IPS-11a (cell line): ENCODE measurements around the gene ZNF280C.
"Not testable (repeated sequence)": the region's sequence is repeated elsewhere in the genome, so short reads cannot be mapped to it uniquely, and the experiment has no call there.

ENCODE experiments used
- H3K4me3 ChIP-seq: one replicate; pipeline ENCODE4 v1.5.1; 2013; ENCODE audit warnings: low read depth, low read length, control low read depth

The ZNF280C gene

GRCh38 chrX:130261296-130261893 is 7.3 kb downstream of the ZNF280C start:
- H3K4me3 ChIP-seq = no peak overlapping the region

- H3K4me3 ChIP-seq = no peak overlapping the region
Observed at GRCh38 chrX:130260316-130260715, 8.4 kb downstream of the ZNF280C start.

GRCh38 chrX:130253916-130254315 is 14.8 kb downstream of the ZNF280C start:
- H3K4me3 ChIP-seq = no peak overlapping the region

- no peak overlapping the region for H3K4me3 ChIP-seq
Observed at GRCh38 chrX:130251671-130252070, 17.0 kb downstream of the ZNF280C start.

- no peak overlapping the region for H3K4me3 ChIP-seq
Observed at GRCh38 chrX:130247996-130248395, 20.7 kb downstream of the ZNF280C start.

- H3K4me3 ChIP-seq = no peak overlapping the region
Observed at GRCh38 chrX:130246084-130246483, 22.6 kb downstream of the ZNF280C start.

- no peak overlapping the region for H3K4me3 ChIP-seq
Observed at GRCh38 chrX:130245441-130245840, 23.3 kb downstream of the ZNF280C start.

GRCh38 chrX:130231184-130231583 is 37.5 kb downstream of the ZNF280C start:
- H3K4me3 ChIP-seq = not testable (repeated sequence)

- no peak overlapping the region for H3K4me3 ChIP-seq
Observed at GRCh38 chrX:130228871-130229270, 39.8 kb downstream of the ZNF280C start.

GRCh38 chrX:130224810-130225209 is 43.9 kb downstream of the ZNF280C start:
- no peak overlapping the region for H3K4me3 ChIP-seq

GRCh38 chrX:130216320-130216719 is 52.4 kb downstream of the ZNF280C start:
- no peak overlapping the region for H3K4me3 ChIP-seq

- H3K4me3 ChIP-seq = no peak overlapping the region
Observed at GRCh38 chrX:130213376-130213775, 55.3 kb downstream of the ZNF280C start.

- no peak overlapping the region for H3K4me3 ChIP-seq
Observed at GRCh38 chrX:130212371-130212770, 56.3 kb downstream of the ZNF280C start.

- H3K4me3 ChIP-seq = no peak overlapping the region
Observed at GRCh38 chrX:130211415-130212186, 57.1 kb downstream of the ZNF280C start.

GRCh38 chrX:130204647-130205046 is 64.1 kb downstream of the ZNF280C start:
- H3K4me3 ChIP-seq = no peak overlapping the region

GRCh38 chrX:130197464-130197863 is 71.2 kb downstream of the ZNF280C start:
- no peak overlapping the region for H3K4me3 ChIP-seq

- no peak overlapping the region for H3K4me3 ChIP-seq
Observed at GRCh38 chrX:130196466-130196865, 72.2 kb downstream of the ZNF280C start.

GRCh38 chrX:130190801-130191200 is 77.9 kb downstream of the ZNF280C start:
- H3K4me3 ChIP-seq = no peak overlapping the region

GRCh38 chrX:130186651-130187050 is 82.0 kb downstream of the ZNF280C start:
- H3K4me3 ChIP-seq = no peak overlapping the region

- H3K4me3 ChIP-seq = no peak overlapping the region
Observed at GRCh38 chrX:130184857-130185256, 83.8 kb downstream of the ZNF280C start.

GRCh38 chrX:130184168-130184567 is 84.5 kb downstream of the ZNF280C start:
- no peak overlapping the region for H3K4me3 ChIP-seq

GRCh38 chrX:130179579-130180215 is 89.0 kb downstream of the ZNF280C start:
- no peak overlapping the region for H3K4me3 ChIP-seq
